ENCODE results near the gene TNFRSF9. TPM values are rescaled to one million over a fixed set of nuclear protein-coding genes. Genes with fewer than 3 reads are reported as not detected.

TNFRSF9 gene
- total and polyA plus RNA-seq, 9 of the 15 experiments (the other 6 are each of a cell fraction or from before 2014, with no cell fraction given): 0.04 to 0.29 (median 0.08) TPM; not detected in 1

DNA sequence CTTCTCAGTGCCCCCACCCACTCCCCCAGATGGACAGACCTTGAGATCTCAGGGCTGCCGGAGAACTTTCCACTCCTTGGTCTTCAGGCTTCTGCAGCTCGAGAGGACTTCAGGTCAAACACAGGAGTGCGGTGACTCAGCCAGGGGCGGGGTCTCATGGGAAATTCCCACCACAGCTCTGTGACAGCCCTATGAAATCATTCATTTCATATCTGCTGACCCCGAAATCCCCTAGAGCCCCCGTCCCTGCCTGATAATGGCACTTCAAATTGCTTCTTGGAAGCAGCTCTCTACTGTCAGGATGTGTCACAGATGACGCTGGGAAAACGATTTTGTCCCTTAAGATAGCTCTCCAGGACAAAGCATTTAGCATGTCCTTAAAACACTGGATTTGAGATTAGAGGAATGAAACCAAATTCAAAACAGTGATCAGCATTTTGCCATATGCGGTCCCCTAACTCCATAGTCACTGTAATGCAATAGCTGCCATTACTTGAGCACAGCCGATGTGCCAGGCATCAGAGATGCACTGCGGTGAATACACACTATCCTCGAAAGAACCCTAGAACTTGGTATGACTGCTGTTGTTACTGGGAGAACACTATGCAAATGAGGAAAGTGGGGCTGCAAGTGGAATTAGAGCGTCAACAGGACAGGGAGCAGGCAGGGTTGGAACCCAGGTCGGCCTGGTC, at the start of gene TNFRSF9 (continued):
- TF ChIP-seq, protein P1, sequence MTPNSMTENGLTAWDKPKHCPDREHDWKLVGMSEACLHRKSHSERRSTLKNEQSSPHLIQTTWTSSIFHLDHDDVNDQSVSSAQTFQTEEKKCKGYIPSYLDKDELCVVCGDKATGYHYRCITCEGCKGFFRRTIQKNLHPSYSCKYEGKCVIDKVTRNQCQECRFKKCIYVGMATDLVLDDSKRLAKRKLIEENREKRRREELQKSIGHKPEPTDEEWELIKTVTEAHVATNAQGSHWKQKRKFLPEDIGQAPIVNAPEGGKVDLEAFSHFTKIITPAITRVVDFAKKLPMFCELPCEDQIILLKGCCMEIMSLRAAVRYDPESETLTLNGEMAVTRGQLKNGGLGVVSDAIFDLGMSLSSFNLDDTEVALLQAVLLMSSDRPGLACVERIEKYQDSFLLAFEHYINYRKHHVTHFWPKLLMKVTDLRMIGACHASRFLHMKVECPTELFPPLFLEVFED (CRISPR knock-in tag; conservative IDR thresholded peaks at IDR 0.05): no peak
- no peak for TF ChIP-seq JUNB (CRISPR knock-in tag; conservative IDR thresholded peaks at IDR 0.05)
- no peak for TF ChIP-seq KHSRP (IDR thresholded peaks at IDR 0.05)
- TF ChIP-seq XRCC4 (IDR thresholded peaks at IDR 0.05; ENCODE audit: extremely low read depth, insufficient read depth, insufficient read length): no peak
- TF ChIP-seq HNRNPUL1 (IDR thresholded peaks at IDR 0.05; ENCODE audit: low read length): no peak
- TF ChIP-seq FOXJ2 (tag; IDR thresholded peaks at IDR 0.05): no peak
- TF ChIP-seq, protein P2, sequence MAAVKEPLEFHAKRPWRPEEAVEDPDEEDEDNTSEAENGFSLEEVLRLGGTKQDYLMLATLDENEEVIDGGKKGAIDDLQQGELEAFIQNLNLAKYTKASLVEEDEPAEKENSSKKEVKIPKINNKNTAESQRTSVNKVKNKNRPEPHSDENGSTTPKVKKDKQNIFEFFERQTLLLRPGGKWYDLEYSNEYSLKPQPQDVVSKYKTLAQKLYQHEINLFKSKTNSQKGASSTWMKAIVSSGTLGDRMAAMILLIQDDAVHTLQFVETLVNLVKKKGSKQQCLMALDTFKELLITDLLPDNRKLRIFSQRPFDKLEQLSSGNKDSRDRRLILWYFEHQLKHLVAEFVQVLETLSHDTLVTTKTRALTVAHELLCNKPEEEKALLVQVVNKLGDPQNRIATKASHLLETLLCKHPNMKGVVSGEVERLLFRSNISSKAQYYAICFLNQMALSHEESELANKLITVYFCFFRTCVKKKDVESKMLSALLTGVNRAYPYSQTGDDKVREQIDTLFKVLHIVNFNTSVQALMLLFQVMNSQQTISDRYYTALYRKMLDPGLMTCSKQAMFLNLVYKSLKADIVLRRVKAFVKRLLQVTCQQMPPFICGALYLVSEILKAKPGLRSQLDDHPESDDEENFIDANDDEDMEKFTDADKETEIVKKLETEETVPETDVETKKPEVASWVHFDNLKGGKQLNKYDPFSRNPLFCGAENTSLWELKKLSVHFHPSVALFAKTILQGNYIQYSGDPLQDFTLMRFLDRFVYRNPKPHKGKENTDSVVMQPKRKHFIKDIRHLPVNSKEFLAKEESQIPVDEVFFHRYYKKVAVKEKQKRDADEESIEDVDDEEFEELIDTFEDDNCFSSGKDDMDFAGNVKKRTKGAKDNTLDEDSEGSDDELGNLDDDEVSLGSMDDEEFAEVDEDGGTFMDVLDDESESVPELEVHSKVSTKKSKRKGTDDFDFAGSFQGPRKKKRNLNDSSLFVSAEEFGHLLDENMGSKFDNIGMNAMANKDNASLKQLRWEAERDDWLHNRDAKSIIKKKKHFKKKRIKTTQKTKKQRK (IDR thresholded peaks at IDR 0.05; ENCODE audit: borderline replicate concordance, low read depth, low read length): no peak

Measured in K562 (cell line).